ENCODE measurements around the gene LYAR.

- TF ChIP-seq POLR2A (IDR thresholded peaks at IDR 0.05; ENCODE audit: low read depth, low read length) (no peak), CTCF (IDR thresholded peaks at IDR 0.05 in 2 of 3, conservative IDR thresholded peaks at IDR 0.05 in 1 of 3; ENCODE audit: control insufficient read depth in 2 of 3, extremely low read depth in 1 of 3, insufficient read depth in 1 of 3, low read depth in 3 of 3, low read length in 3 of 3) (no peak), SIN3A (IDR thresholded peaks at IDR 0.05; ENCODE audit: low read depth, low read length) (no peak), SUZ12 (IDR thresholded peaks at IDR 0.05; ENCODE audit: unreplicated experiment) (no peak), EZH2 (IDR thresholded peaks at IDR 0.05; ENCODE audit: borderline replicate concordance, control insufficient read depth, low read depth, low read length) (no peak), SPI1 (IDR thresholded peaks at IDR 0.05; ENCODE audit: borderline replicate concordance, insufficient read depth, low read depth, low read length) (no peak), SP1 (IDR thresholded peaks at IDR 0.05; ENCODE audit: low read depth, low read length) (no peak), BACH1 (IDR thresholded peaks at IDR 0.05; ENCODE audit: borderline replicate concordance) (no peak), POLR2AphosphoS5 (IDR thresholded peaks at IDR 0.05; ENCODE audit: low read length) (no peak), FOXK2 (IDR thresholded peaks at IDR 0.05) (no peak)
These were observed 26.2 kb upstream of the LYAR start for GRCh38 chr4:4316150-4316495.
